Measurements from ENCODE around the gene YBX1. TPM values are rescaled to one million over a fixed set of nuclear protein-coding genes. Genes with fewer than 3 reads are reported as not detected.
A peak's percentile ranks its signal among the peaks of the same experiment; 100 is the strongest.
"Not testable (repeated sequence)": the region's sequence is repeated elsewhere in the genome, so short reads cannot be mapped to it uniquely, and the experiment has no call there.

YBX1 gene
- total RNA-seq, 2 experiments from 2014 or later, result 1,101 to 1,134 TPM

DNA sequence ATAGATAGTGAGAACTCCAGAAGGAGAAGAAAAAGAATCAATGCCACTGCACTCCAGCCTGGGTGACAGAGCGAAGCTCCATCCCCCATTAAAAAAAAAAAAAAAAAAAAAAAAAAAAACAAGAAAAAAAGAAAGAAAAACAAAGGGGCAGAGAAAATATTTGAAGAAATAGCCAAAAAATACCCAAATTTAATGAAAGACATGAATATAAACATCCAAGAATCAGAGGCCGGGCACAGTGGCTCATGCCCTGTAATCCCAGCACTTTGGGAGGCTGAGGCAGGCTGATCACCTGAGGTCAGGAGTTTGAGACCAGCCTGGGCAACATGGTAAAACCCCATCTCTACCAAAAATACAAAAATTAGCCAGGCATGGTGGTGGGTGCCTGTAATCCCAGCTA, 40.2 kb downstream of the YBX1 start:
- H3K9me3 Mint-ChIP-seq; H3K27ac Mint-ChIP-seq; CTCF ChIA-PET; H3K4me3 Mint-ChIP-seq; H3K4me1 Mint-ChIP-seq (ENCODE audit: low read depth); H3K36me3 Mint-ChIP-seq; DNase-seq; intact Hi-C loops (cut with micrococcal nuclease); H3K27me3 Mint-ChIP-seq: not testable (repeated sequence)
- POLR2A ChIA-PET, result interaction anchor here (0.6 kb wide), 1 partner anchor 198 kb away, joined by 3 read pairs; no protein-coding TSS in a partner anchor

DNA sequence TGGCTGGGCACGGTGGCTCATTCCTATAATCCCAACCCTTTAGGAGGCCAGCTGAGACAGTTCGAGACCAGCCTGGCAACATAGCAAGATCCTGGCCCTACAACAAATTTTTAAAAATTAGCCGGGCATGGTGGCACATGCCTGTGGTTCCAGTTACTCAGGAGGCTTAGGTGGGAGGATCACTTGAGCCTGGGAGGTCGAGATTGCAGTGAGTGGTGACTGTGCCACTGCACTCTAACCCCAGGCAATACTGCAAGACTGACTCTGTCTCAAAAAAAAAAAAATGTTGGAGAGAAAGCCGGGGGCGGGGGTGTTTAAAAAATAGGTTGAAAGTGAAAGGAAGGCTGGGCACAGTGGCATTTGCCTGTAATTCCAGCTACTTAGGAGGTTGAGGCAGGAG, 41.3 kb downstream of the YBX1 start:
- ChIA-PET POLR2A (no interaction called here), CTCF (interaction anchor here (0.8 kb wide), 1 partner anchor 1353 kb away, joined by 3 read pairs; no protein-coding TSS in a partner anchor)
- H3K27me3 Mint-ChIP-seq, result no peaks in the 10 kb centered on the region
- H3K4me1 Mint-ChIP-seq (ENCODE audit: low read depth), result no peaks in the 10 kb centered on the region
- no peak overlapping the region for H3K27ac Mint-ChIP-seq
- H3K4me3 Mint-ChIP-seq, result no peak overlapping the region
- no peak for DNase-seq
- intact Hi-C loops (cut with micrococcal nuclease), result no loop called here
- no peaks in the 10 kb centered on the region for H3K9me3 Mint-ChIP-seq
- peaks cover 2% of the 10 kb centered on the region for H3K36me3 Mint-ChIP-seq

DNA sequence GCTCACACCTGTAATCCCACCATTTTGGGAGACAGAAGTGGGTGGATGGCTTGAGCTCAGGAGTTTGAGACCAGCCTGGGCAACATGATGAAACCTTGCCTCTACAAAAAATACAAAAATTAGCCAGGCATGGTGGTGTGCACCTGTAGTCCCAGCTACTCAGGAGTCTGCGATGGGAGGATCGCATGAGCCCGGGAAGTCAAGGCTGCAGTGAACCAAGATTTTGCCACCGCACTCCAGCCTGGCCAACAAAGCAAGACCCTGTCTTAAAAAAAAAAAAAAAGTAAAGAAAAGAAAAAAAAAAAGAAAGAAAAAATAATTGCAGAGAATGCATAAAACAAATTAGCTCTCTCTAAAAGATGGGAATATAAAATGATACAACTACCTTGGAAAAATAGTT, 43.6 kb downstream of the YBX1 start:
- CTCF ChIA-PET; POLR2A ChIA-PET; H3K36me3 Mint-ChIP-seq; intact Hi-C loops (cut with micrococcal nuclease); H3K4me1 Mint-ChIP-seq (ENCODE audit: low read depth); DNase-seq; H3K9me3 Mint-ChIP-seq; H3K27ac Mint-ChIP-seq; H3K4me3 Mint-ChIP-seq; H3K27me3 Mint-ChIP-seq: not testable (repeated sequence)

DNA sequence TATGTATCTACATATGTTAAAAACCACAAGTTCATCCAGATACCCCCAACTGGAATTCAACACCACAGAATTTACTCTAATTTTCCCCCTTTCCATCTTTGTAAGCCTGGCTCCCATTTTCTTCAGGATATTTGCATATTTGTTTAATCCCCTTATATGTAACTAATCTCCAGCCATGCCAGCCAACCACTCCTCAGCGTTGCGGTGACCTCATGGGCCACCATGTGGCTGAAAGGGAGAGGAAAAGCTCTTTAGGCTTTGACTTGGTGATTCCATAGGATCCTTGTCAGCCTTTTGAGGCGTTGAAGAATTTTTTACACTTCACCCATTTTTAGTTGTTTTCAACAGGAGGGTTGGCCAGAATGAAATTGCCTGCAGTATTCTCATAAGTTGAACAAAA, 47.8 kb downstream of the YBX1 start:
- Mint-ChIP-seq H3K27me3 (no peaks in the 10 kb centered on the region), H3K9me3 (no peaks in the 10 kb centered on the region), H3K4me3 (no peak overlapping the region), H3K27ac (no peak overlapping the region), H3K4me1 (ENCODE audit: low read depth) (peaks cover 2% of the 10 kb centered on the region), H3K36me3 (no peaks in the 10 kb centered on the region)
- ChIA-PET POLR2A (no interaction called here), CTCF (interaction anchor here (1.2 to 1.6 kb wide), 2 partner anchors 150 to 425 kb away, joined by 4 to 9 read pairs; no protein-coding TSS in a partner anchor)
- intact Hi-C loops (cut with micrococcal nuclease), result loop anchor here (10.0 kb wide), 2 partner anchors 385 to 585 kb away; no protein-coding TSS in a partner anchor
- no peak for DNase-seq

DNA sequence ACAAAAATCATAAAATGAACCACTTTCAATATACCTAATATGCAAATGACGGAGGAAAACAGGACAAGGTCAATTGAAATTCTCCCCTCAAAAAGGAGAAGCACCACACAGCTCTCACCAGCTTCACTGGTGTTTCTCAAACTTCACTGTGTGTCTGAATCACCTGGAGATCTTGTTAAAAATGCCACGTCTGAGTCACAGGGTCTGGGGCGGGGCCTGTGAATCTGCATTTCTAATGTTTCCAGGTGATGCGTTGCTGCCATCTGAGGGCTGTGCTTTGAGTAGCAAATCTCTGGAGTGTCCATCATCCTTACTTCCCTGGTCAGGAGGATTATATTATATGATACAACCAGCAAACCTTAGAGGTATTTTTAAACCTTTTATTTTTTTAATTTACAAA, 48.8 kb downstream of the YBX1 start:
- Mint-ChIP-seq H3K36me3 (no peaks in the 10 kb centered on the region), H3K4me3 (no peak overlapping the region), H3K4me1 (ENCODE audit: low read depth) (peaks cover 2% of the 10 kb centered on the region), H3K27ac (no peak overlapping the region), H3K9me3 (no peaks in the 10 kb centered on the region), H3K27me3 (no peaks in the 10 kb centered on the region)
- DNase-seq, result peak; percentile 81
- intact Hi-C loops (cut with micrococcal nuclease), result loop anchor here (1.0 to 10.0 kb wide), 3 partner anchors 153 to 586 kb away; no protein-coding TSS in a partner anchor
- ChIA-PET POLR2A (no interaction called here), CTCF (interaction anchor here (1.2 to 1.6 kb wide), 3 partner anchors 35 to 426 kb away, joined by 3 to 9 read pairs (median 4); no protein-coding TSS in a partner anchor)

DNA sequence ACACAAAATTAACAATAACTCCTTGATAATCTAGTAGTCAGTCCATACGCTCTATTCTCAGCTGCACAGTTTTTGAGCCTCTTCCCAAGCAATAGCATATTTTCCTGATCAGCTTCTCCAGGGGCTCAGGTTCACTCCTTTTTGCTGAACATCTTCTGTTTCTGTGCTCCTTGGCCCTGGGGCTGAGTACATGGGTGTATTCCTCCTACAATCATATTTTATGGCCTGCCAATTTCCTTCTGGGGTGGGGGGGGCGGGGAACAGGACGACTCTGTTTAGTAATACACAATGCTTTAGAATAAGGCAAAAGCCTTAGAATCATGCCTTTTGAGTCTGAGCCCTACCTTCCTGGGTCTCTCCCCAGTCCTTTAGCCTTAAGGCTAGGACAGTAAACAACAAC, 49.4 kb downstream of the YBX1 start:
- no peak for DNase-seq
- intact Hi-C loops (cut with micrococcal nuclease), result loop anchor here (1.0 to 10.0 kb wide), 3 partner anchors 153 to 587 kb away; no protein-coding TSS in a partner anchor
- peaks cover 2% of the 10 kb centered on the region for H3K4me1 Mint-ChIP-seq (ENCODE audit: low read depth)
- no peaks in the 10 kb centered on the region for H3K27me3 Mint-ChIP-seq
- ChIA-PET CTCF (interaction anchor here (0.6 to 1.5 kb wide), 3 partner anchors 35 to 1040 kb away, joined by 3 to 4 read pairs (median 3); no protein-coding TSS in a partner anchor), POLR2A (no interaction called here)
- no peak overlapping the region for H3K4me3 Mint-ChIP-seq
- no peak overlapping the region for H3K27ac Mint-ChIP-seq
- H3K9me3 Mint-ChIP-seq, result no peaks in the 10 kb centered on the region
- no peaks in the 10 kb centered on the region for H3K36me3 Mint-ChIP-seq

DNA sequence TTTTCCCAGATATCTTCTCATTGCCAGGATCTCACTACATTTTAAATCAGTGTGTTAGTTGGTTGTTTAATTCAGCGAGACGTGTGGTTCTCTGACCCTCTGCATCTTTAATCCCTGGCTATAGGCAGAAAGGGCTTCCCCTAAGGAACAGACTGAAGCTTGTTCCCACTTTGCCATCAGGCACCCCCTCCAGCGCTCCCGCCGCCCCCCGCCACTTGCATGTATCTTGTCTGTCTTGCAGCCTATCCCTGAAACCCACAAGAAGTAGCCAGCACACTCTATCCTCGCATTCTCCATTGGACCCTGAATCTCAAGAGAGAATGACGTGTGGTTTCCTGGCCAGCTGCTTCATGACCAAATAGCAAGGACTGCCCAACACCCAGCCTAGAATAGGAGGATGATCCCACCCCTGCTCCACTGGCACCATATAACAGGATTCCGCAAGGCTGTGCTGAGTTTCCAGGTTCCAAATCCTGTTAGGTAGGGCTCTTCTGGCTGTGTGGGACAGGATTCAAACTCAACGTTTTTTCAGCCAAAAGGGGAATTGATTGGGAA, 50.0 kb downstream of the YBX1 start:
- no peak for DNase-seq
- Mint-ChIP-seq H3K4me1 (ENCODE audit: low read depth) (peaks cover 5% of the 10 kb centered on the region), H3K36me3 (no peaks in the 10 kb centered on the region), H3K4me3 (no peak overlapping the region), H3K9me3 (no peaks in the 10 kb centered on the region), H3K27me3 (no peaks in the 10 kb centered on the region), H3K27ac (no peak overlapping the region)
- CTCF ChIA-PET, result interaction anchor here (0.5 to 1.5 kb wide), 3 partner anchors 154 to 1040 kb away, joined by 3 to 4 read pairs (median 3); no protein-coding TSS in a partner anchor
- POLR2A ChIA-PET, result no interaction called here
- intact Hi-C loops (cut with micrococcal nuclease), result loop anchor here (10.0 kb wide), 2 partner anchors 387 to 587 kb away; no protein-coding TSS in a partner anchor

DNA sequence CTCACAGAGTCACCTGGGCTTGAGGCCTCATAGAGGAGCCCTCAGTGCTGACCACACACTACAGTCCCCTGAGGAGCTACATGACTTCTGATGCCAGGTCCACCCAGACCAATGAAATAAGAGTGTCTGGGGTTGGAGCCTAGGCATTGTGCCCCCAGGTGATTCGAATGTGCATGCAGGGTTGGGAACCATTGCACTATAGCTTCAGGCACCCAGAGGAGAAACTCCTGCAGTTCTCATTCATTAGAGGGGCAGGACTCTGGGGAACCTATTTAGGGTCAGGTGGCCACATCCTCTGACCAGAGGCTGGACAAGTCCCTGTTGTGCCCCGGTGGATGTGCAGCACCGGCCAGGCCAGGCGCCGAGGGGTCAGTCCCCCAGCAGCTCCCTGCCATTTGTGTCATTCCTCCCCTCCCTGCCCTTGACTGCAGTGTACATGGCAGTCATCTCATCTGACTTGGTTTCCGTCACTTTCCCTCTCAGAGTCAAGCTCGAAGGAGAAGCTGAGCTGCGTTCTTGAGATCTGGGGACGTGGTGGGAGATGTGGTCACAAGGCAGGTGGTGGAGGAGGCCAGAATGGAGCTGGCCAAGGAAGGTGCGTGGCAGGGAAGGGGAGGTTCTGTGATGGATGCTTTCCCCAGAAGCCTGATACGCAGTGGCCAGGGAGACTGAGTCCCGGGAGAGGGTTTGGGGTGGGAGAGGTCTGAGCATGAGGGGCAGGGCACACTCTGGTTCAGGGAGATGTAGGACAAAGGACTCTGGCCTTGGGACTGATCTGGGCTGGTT, 51.4 kb downstream of the YBX1 start:
- Mint-ChIP-seq H3K36me3 (no peaks in the 10 kb centered on the region), H3K27ac (no peak overlapping the region), H3K9me3 (no peaks in the 10 kb centered on the region), H3K27me3 (no peaks in the 10 kb centered on the region), H3K4me1 (ENCODE audit: low read depth) (peaks cover 7% of the 10 kb centered on the region), H3K4me3 (no peak overlapping the region)
- no peak for DNase-seq
- ChIA-PET POLR2A (no interaction called here), CTCF (interaction anchor here (0.5 kb wide), 1 partner anchor 236 kb away, joined by 3 read pairs; no protein-coding TSS in a partner anchor)
- intact Hi-C loops (cut with micrococcal nuclease), result loop anchor here (10.0 kb wide), 2 partner anchors 389 to 589 kb away; no protein-coding TSS in a partner anchor

DNA sequence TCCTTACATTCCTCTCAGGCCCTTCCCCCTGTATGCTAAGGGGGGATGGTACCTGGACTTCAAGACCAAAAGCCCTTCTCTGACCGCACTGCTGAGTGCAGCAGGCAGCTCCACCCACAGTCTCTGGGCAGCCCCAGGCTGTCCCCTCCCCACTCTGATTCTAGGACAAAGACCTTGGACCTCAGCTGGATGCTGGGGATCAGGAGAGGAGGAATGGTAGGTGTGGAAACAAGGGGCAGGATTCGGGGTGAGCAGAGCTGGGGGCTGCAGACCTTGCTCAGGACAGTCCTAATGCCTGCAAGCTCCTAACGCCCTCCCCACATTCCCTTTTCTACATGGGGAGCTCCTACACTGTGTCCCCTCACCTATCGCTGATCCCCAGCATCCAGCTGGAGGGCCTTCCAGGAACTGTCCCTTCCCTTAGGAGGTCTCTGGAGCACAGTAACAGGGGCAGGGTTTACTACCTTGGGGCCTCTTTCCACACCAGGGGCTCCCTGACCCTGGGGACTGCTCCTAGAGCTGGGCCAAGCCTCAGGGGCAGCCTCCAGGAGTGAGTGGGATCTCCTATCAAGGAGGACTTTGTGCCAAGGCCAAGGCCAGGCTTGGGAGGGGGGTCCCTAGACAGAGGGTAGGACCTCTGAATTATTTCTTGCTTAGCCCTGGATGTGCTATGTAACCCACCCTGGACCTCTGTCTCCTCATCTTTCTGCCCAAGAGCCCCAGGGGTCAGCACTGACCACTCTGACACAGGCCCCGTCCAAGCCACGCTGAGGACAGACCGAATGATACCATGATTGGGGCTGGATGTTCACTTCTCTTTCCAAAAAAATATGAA, 52.2 kb downstream of the YBX1 start:
- intact Hi-C loops (cut with micrococcal nuclease), result loop anchor here (10.0 kb wide), 2 partner anchors 390 to 590 kb away; no protein-coding TSS in a partner anchor
- H3K4me3 Mint-ChIP-seq, result no peak overlapping the region
- no peaks in the 10 kb centered on the region for H3K36me3 Mint-ChIP-seq
- peaks cover 7% of the 10 kb centered on the region for H3K4me1 Mint-ChIP-seq (ENCODE audit: low read depth)
- H3K9me3 Mint-ChIP-seq, result no peaks in the 10 kb centered on the region
- H3K27ac Mint-ChIP-seq, result no peak overlapping the region
- POLR2A ChIA-PET, result no interaction called here
- H3K27me3 Mint-ChIP-seq, result no peaks in the 10 kb centered on the region
- no peak for DNase-seq
- CTCF ChIA-PET, result interaction anchor here (0.5 kb wide), 1 partner anchor 236 kb away, joined by 3 read pairs; no protein-coding TSS in a partner anchor

DNA sequence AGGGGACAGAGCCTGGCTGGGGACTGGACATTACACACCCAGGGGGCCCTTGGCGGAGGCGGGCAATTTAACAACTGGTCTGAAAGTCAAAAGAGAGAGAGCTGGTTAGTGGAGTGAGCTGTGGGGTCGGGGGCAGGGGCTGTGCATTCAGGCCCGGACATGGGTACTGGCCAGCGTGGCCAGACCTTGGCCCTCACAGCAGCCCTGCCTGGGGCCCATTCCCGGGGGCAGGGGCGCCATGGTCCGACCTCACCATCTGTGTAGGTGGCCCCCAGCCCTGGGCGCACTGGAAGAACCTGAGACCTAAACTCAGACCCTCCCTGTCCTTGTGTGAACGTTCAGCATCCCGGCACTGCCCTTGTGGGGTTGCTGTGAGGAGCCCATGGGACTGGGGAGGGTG, 52.8 kb downstream of the YBX1 start:
- H3K27ac Mint-ChIP-seq, result no peak overlapping the region
- CTCF ChIA-PET, result no interaction called here
- peaks cover 7% of the 10 kb centered on the region for H3K4me1 Mint-ChIP-seq (ENCODE audit: low read depth)
- intact Hi-C loops (cut with micrococcal nuclease), result loop anchor here (10.0 kb wide), 2 partner anchors 390 to 590 kb away; no protein-coding TSS in a partner anchor
- POLR2A ChIA-PET, result no interaction called here
- no peak overlapping the region for H3K4me3 Mint-ChIP-seq
- DNase-seq, result no peak
- no peaks in the 10 kb centered on the region for H3K27me3 Mint-ChIP-seq
- no peaks in the 10 kb centered on the region for H3K9me3 Mint-ChIP-seq
- H3K36me3 Mint-ChIP-seq, result no peaks in the 10 kb centered on the region

DNA sequence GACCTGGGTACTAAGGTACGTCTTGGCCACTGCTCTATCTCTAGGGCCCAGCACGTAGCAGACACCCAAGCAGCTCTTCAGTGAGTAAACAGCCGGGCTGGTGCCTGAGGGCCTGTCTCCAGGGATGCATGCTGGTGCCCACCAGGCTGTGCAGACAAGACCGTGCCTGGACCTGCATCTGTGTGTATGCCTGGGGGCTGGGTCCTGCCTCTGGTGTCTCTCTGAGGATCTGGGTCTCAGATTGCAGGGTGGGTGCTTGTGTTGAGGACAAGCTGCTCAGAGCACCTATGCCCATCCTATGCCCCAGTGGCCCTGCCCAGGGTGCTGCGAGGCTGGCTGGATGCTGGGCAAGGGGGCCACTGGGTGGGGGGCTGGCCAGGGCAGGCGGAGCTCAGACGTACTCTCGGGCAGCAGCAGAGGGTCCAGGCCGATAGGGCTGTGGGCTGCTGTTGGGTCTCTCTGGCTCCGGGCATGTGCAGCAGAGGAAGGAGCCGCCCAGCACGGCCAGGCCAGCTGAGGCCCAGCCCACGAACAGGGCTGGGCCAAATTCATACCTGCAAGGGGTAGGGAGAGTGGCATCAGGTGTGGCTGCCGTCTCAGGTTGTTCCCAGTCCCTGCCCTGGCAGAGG, 53.4 kb downstream of the YBX1 start:
- H3K27me3 Mint-ChIP-seq, result no peaks in the 10 kb centered on the region
- H3K36me3 Mint-ChIP-seq, result no peaks in the 10 kb centered on the region
- H3K9me3 Mint-ChIP-seq, result no peaks in the 10 kb centered on the region
- peaks cover 7% of the 10 kb centered on the region for H3K4me1 Mint-ChIP-seq (ENCODE audit: low read depth)
- ChIA-PET POLR2A (no interaction called here), CTCF (interaction anchor here (0.6 kb wide), 1 partner anchor 11 kb away, joined by 3 read pairs; no protein-coding TSS in a partner anchor)
- no peak overlapping the region for H3K27ac Mint-ChIP-seq
- no peak overlapping the region for H3K4me3 Mint-ChIP-seq
- intact Hi-C loops (cut with micrococcal nuclease), result loop anchor here (10.0 kb wide), 2 partner anchors 391 to 591 kb away; no protein-coding TSS in a partner anchor
- DNase-seq, result no peak
